SK-N-SH (cell line): ENCODE measurements around the gene DENND6B. TPM values are rescaled to one million over a fixed set of nuclear protein-coding genes. Genes with fewer than 3 reads are reported as not detected.

Experiments
- CTCF ChIA-PET: fragments of 300-600, 350-600 bp; formaldehyde crosslinking; extraction: SDS; loops from one replicate; lab custom pipeline; 2021; lab: Yijun Ruan, JAX
- POLR2A ChIA-PET: fragments of 350-600 bp; sonication (Branson Sonifier 250); formaldehyde crosslinking; extraction: SDS; loops from one replicate; lab custom pipeline; 2020; ENCODE audit warnings: antibody characterized with exemption, inconsistent platforms; lab: Yijun Ruan, JAX
- DNase-seq: peaks from one replicate; pipeline ENCODE4 v3.0.0; 2012
- H2AFZ ChIP-seq: fragments of 200-600 bp; sonication (generic); 2 replicates; pipeline ENCODE4 v1.8.1; 2016; ENCODE audit warnings: antibody characterized with exemption, mild to moderate bottlenecking, low read depth
- H3F3A ChIP-seq: fragments of 200-600 bp; sonication (generic); replicated peaks from 2 replicates; pipeline ENCODE3; 2016; ENCODE audit warnings: antibody characterized with exemption, mild to moderate bottlenecking; ENCODE audit not compliant: insufficient read depth
- H3K27ac ChIP-seq, 2 experiments: fragments of 200-500 bp in 1 of 2; fragments of 200-600 bp in 1 of 2; sonication (Bioruptor generic) in 1 of 2; sonication (generic), shearing (Covaris generic) in 1 of 2; 2 replicates each; pipeline versions ENCODE4 v1.5.1 to v1.6.1; 2014 to 2016; ENCODE audit warnings: low read depth in 2 of 2, inconsistent platforms in 1 of 2, low read length in 1 of 2, mild to moderate bottlenecking in 1 of 2, mixed read lengths in 1 of 2
- H3K27me3 ChIP-seq: fragments of 200-600 bp; sonication (generic), shearing (Covaris generic); 2 replicates; pipeline ENCODE4 v1.6.1; 2016; ENCODE audit warnings: mixed run types; ENCODE audit not compliant: insufficient read depth
- H3K36me3 ChIP-seq, 2 experiments: fragments of 200-500 bp in 1 of 2; fragments of 200-600 bp in 1 of 2; sonication (Bioruptor generic) in 1 of 2; sonication (generic) in 1 of 2; replicated peaks in 1 of 2; 2 replicates each; pipeline versions ENCODE3 to v1.5.1; 2014 to 2016; ENCODE audit warnings: low read length in 1 of 2, mild to moderate bottlenecking in 1 of 2; ENCODE audit not compliant: insufficient read depth in 2 of 2, control insufficient read depth in 1 of 2
- H3K4me1 ChIP-seq, 2 experiments: fragments of 200-500 bp in 1 of 2; fragments of 200-600 bp in 1 of 2; sonication (Bioruptor generic) in 1 of 2; sonication (generic), shearing (Covaris generic) in 1 of 2; 2 replicates each; pipeline versions ENCODE4 v1.5.1 to v1.6.1; 2014 to 2016; ENCODE audit warnings: low read depth in 1 of 2, low read length in 1 of 2, mixed run types in 1 of 2; ENCODE audit not compliant: insufficient read depth in 2 of 2, control insufficient read depth in 1 of 2
- H3K4me2 ChIP-seq: fragments of 200-600 bp; sonication (generic), shearing (Covaris generic); 2 replicates; pipeline ENCODE4 v1.6.1; 2017; ENCODE audit warnings: mixed run types
- H3K4me3 ChIP-seq, 2 experiments: fragments of 200-500 bp in 1 of 2; fragments of 200-600 bp in 1 of 2; sonication (Bioruptor generic) in 1 of 2; sonication (generic), shearing (Covaris generic) in 1 of 2; 2 replicates each; pipeline versions ENCODE4 v1.5.1 to v1.8.1; 2014 to 2016; ENCODE audit warnings: low read depth in 2 of 2, inconsistent platforms in 1 of 2, low read length in 1 of 2, mild to moderate bottlenecking in 1 of 2, mixed read lengths in 1 of 2, moderate library complexity in 1 of 2
- H3K79me2 ChIP-seq: fragments of 200-600 bp; sonication (generic); 2 replicates; pipeline ENCODE4 v1.8.1; 2017; ENCODE audit warnings: mild to moderate bottlenecking; ENCODE audit not compliant: insufficient read depth
- H3K9ac ChIP-seq: fragments of 200-600 bp; sonication (generic); 2 replicates; pipeline ENCODE4 v1.6.1; 2017; ENCODE audit warnings: mixed run types
- H3K9me2 ChIP-seq: fragments of 200-600 bp; sonication (generic); 2 replicates; pipeline ENCODE4 v1.6.1; 2017; ENCODE audit warnings: mixed run types
- H3K9me3 ChIP-seq: fragments of 200-600 bp; sonication (generic); 2 replicates; pipeline ENCODE4 v1.6.1; 2017; ENCODE audit warnings: mixed run types, mild to moderate bottlenecking, moderate library complexity
- H4K20me1 ChIP-seq: fragments of 200-600 bp; sonication (generic); 2 replicates; pipeline ENCODE4 v1.6.1; 2017; ENCODE audit warnings: mild to moderate bottlenecking, mixed run types; ENCODE audit not compliant: insufficient read depth
- EP300 ChIP-seq, 2 experiments: IDR thresholded peaks; 2 replicates each; pipeline versions ENCODE4 v1.4.0 to v1.6.1; 2012; ENCODE audit warnings: borderline replicate concordance in 1 of 2, low read depth in 1 of 2, low read length in 1 of 2
- FOXM1 ChIP-seq: IDR thresholded peaks from 2 replicates; pipeline ENCODE4 v1.4.0; 2012; ENCODE audit warnings: low read depth, mild to moderate bottlenecking
- GATA2 ChIP-seq: sonication (generic); formaldehyde crosslinking; IDR thresholded peaks from 2 replicates; pipeline ENCODE4 v1.5.0; 2020; ENCODE audit warnings: mild to moderate bottlenecking, missing genetic modification reagents
- MEF2A ChIP-seq: IDR thresholded peaks from 2 replicates; pipeline ENCODE4 v1.4.0; 2012; ENCODE audit warnings: low read depth, borderline replicate concordance
- MXI1 ChIP-seq: IDR thresholded peaks from 2 replicates; pipeline ENCODE4 v1.6.1; 2012; ENCODE audit warnings: mild to moderate bottlenecking, low read depth, low read length, improper control_type of control experiment
- NFIC ChIP-seq: IDR thresholded peaks from 2 replicates; pipeline ENCODE4 v1.4.0; 2012; ENCODE audit warnings: borderline replicate concordance
- NRF1 ChIP-seq: IDR thresholded peaks from 2 replicates; pipeline ENCODE4 v1.6.1; 2012; ENCODE audit warnings: low read depth, mild to moderate bottlenecking, low read length
- REST ChIP-seq: IDR thresholded peaks from 2 replicates; pipeline ENCODE4 v1.6.1; 2012; ENCODE audit warnings: mild to moderate bottlenecking, low read depth, low read length, moderate library complexity
- RFX5 ChIP-seq: IDR thresholded peaks from 2 replicates; pipeline ENCODE4 v1.6.1; 2012; ENCODE audit warnings: mild to moderate bottlenecking, improper control_type of control experiment, low read length
- RXRA ChIP-seq: IDR thresholded peaks from 2 replicates; pipeline ENCODE4 v1.4.0; 2012; ENCODE audit warnings: low read depth, mild to moderate bottlenecking, borderline replicate concordance
- SIN3A ChIP-seq: IDR thresholded peaks from 2 replicates; pipeline ENCODE4 v1.6.1; 2012; ENCODE audit warnings: low read depth, mild to moderate bottlenecking, low read length, moderate library complexity, borderline replicate concordance
- YY1 ChIP-seq: IDR thresholded peaks from 2 replicates; pipeline ENCODE4 v1.4.0; 2012; ENCODE audit warnings: low read depth, mild to moderate bottlenecking
- WGBS: methylation state at CpG from one replicate; pipeline ENCODE4 v1.1.6; 2017; ENCODE audit warnings: low lambda C conversion rate; 5-methylcytosine and 5-hydroxymethylcytosine counted together
- polyA plus RNA-seq, 3 experiments: library from polyadenylated mRNA; depleted of rRNA; stranded (reverse); fragments of >200 nt; gene quantifications; 2 replicates each; pipeline ENCODE4 v1.2.3, GENCODE V29; 2012
- TF ChIP-seq, protein P1 (sequence below): fragments of 200-600 bp; sonication (generic); IDR thresholded peaks from 2 replicates; pipeline ENCODE4 v1.6.1; 2017; ENCODE audit warnings: antibody characterized with exemption, mild to moderate bottlenecking, moderate library complexity
- TF ChIP-seq, protein P2 (sequence below): fragments of 150-350 bp; IDR thresholded peaks from 2 replicates; pipeline ENCODE4 v1.6.1; 2017; ENCODE audit warnings: antibody characterized with exemption, low read length, low read depth, borderline replicate concordance
- TF ChIP-seq, protein P3 (sequence below): IDR thresholded peaks from 2 replicates; pipeline ENCODE4; 2012
- TF ChIP-seq, protein P4 (sequence below): fragments of 150-350 bp; IDR thresholded peaks from 2 replicates; pipeline ENCODE4 v1.6.1; 2016; ENCODE audit warnings: mild to moderate bottlenecking, low read depth, low read length

Gene DENND6B
- polyA plus RNA-seq, 1 of the 3 experiments (the other 2 are of a cell fraction), result 5.6 TPM

GRCh38 chr22:50338860-50339462, 12.1 kb upstream of the DENND6B start:
- H3K9me2 ChIP-seq, result no peaks in the 10 kb centered on the region
- no peaks in the 10 kb centered on the region for H4K20me1 ChIP-seq
- 0 out of 2 replicates have a peak, but pooled peaks cover 3% of the 10 kb centered on the region for H3K79me2 ChIP-seq
- peaks cover 0 to 2% of the 10 kb centered on the region in 2 experiments; a peak in 1 of 4 replicates for H3K4me1 ChIP-seq
- H3K4me3 ChIP-seq, result no peak overlapping the region
- no peaks in the 10 kb centered on the region for H3K9me3 ChIP-seq
- H3F3A ChIP-seq, result peaks cover 17% of the 10 kb centered on the region
- no peaks in the 10 kb centered on the region for H3K36me3 ChIP-seq
- TF ChIP-seq RFX5, result no peak
- TF ChIP-seq MEF2A, result no peak
- TF ChIP-seq, protein P1, sequence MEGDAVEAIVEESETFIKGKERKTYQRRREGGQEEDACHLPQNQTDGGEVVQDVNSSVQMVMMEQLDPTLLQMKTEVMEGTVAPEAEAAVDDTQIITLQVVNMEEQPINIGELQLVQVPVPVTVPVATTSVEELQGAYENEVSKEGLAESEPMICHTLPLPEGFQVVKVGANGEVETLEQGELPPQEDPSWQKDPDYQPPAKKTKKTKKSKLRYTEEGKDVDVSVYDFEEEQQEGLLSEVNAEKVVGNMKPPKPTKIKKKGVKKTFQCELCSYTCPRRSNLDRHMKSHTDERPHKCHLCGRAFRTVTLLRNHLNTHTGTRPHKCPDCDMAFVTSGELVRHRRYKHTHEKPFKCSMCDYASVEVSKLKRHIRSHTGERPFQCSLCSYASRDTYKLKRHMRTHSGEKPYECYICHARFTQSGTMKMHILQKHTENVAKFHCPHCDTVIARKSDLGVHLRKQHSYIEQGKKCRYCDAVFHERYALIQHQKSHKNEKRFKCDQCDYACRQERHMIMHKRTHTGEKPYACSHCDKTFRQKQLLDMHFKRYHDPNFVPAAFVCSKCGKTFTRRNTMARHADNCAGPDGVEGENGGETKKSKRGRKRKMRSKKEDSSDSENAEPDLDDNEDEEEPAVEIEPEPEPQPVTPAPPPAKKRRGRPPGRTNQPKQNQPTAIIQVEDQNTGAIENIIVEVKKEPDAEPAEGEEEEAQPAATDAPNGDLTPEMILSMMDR, result no peak
- TF ChIP-seq SIN3A, result no peak
- no peak for TF ChIP-seq NRF1
- TF ChIP-seq, protein P2, sequence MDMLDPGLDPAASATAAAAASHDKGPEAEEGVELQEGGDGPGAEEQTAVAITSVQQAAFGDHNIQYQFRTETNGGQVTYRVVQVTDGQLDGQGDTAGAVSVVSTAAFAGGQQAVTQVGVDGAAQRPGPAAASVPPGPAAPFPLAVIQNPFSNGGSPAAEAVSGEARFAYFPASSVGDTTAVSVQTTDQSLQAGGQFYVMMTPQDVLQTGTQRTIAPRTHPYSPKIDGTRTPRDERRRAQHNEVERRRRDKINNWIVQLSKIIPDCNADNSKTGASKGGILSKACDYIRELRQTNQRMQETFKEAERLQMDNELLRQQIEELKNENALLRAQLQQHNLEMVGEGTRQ, result no peak
- no peak for TF ChIP-seq NFIC
- TF ChIP-seq MXI1, result no peak
- no peak for TF ChIP-seq RXRA
- TF ChIP-seq, protein P3, sequence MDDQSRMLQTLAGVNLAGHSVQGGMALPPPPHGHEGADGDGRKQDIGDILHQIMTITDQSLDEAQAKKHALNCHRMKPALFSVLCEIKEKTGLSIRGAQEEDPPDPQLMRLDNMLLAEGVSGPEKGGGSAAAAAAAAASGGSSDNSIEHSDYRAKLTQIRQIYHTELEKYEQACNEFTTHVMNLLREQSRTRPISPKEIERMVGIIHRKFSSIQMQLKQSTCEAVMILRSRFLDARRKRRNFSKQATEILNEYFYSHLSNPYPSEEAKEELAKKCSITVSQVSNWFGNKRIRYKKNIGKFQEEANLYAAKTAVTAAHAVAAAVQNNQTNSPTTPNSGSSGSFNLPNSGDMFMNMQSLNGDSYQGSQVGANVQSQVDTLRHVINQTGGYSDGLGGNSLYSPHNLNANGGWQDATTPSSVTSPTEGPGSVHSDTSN, result no peak
- TF ChIP-seq FOXM1, result no peak
- TF ChIP-seq EP300 (IDR thresholded peaks at IDR 0.05; ENCODE audit: borderline replicate concordance in 1 of 2, low read depth in 1 of 2, low read length in 1 of 2), result no peak
- TF ChIP-seq REST, result no peak
- no peak for TF ChIP-seq YY1
- TF ChIP-seq, protein P4, sequence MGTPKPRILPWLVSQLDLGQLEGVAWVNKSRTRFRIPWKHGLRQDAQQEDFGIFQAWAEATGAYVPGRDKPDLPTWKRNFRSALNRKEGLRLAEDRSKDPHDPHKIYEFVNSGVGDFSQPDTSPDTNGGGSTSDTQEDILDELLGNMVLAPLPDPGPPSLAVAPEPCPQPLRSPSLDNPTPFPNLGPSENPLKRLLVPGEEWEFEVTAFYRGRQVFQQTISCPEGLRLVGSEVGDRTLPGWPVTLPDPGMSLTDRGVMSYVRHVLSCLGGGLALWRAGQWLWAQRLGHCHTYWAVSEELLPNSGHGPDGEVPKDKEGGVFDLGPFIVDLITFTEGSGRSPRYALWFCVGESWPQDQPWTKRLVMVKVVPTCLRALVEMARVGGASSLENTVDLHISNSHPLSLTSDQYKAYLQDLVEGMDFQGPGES, result no peak
- no peak for TF ChIP-seq GATA2 (CRISPR knock-in tag)
- POLR2A ChIA-PET, result no interaction called here
- H3K4me2 ChIP-seq, result no peak overlapping the region
- 91% methylated on average over 4 of the region's 4 CpGs for WGBS
- no peak overlapping the region for H2AFZ ChIP-seq
- CTCF ChIA-PET, result no interaction called here
- H3K9ac ChIP-seq, result no peak overlapping the region
- no peak overlapping the region for H3K27ac ChIP-seq
- no peaks in the 10 kb centered on the region for H3K27me3 ChIP-seq
- no peak for DNase-seq
